A673 (cell line): ENCODE results near the gene SAMD4B. TPM values are rescaled to one million over a fixed set of nuclear protein-coding genes. Genes with fewer than 3 reads are reported as not detected.

Source experiments
- BruUV-seq: library from RNA; stranded (reverse); fragments of 400-500 nt; replicated peaks from 2 replicates; lab custom pipeline; 2021; lab: Mats Ljungman, UMichigan
- CTCF ChIA-PET: fragments of 300-600 bp; sonication (Branson Sonifier 250); formaldehyde crosslinking; loops from one replicate; lab custom pipeline; 2022; ENCODE audit warnings: antibody characterized with exemption; lab: Charles Lee
- POLR2A ChIA-PET: fragments of 300-600 bp; sonication (Branson Sonifier 250); formaldehyde crosslinking; loops from one replicate; lab custom pipeline; 2022; ENCODE audit warnings: antibody characterized with exemption; ENCODE audit not compliant: low non-redundant PET; lab: Charles Lee
- DNase-seq: peaks from one replicate; pipeline ENCODE4 v3.0.0-alpha.2; 2015; ENCODE audit warnings: low spot score
- H3K27ac ChIP-seq: fragments of 200-600 bp; sonication (generic); 2 replicates; pipeline ENCODE4 v1.5.1; 2016; ENCODE audit warnings: mixed run types, low read depth, mild to moderate bottlenecking, mixed read lengths, antibody characterized with exemption, low read length; ENCODE audit not compliant: poor library complexity, severe bottlenecking
- H3K27me3 ChIP-seq: fragments of 200-600 bp; sonication (generic); replicated peaks from 2 replicates; pipeline ENCODE4 v1.6.1; 2017; ENCODE audit warnings: mixed run types, low read depth, mild to moderate bottlenecking, mixed read lengths, antibody characterized with exemption, low read length; ENCODE audit not compliant: insufficient read depth, poor library complexity
- H3K36me3 ChIP-seq: fragments of 200-600 bp; sonication (generic); 2 replicates; pipeline ENCODE4 v1.6.1; 2016; ENCODE audit warnings: mixed run types, mild to moderate bottlenecking, mixed read lengths, antibody characterized with exemption, low read length; ENCODE audit not compliant: insufficient read depth, poor library complexity, severe bottlenecking
- H3K4me1 ChIP-seq: fragments of 200-600 bp; sonication (generic); 2 replicates; pipeline ENCODE4 v1.6.1; 2017; ENCODE audit warnings: mixed run types, mild to moderate bottlenecking, mixed read lengths, antibody characterized with exemption, low read length; ENCODE audit not compliant: insufficient read depth, poor library complexity, severe bottlenecking
- H3K4me3 ChIP-seq: fragments of 200-600 bp; sonication (generic); 2 replicates; pipeline ENCODE4 v1.5.1; 2016; ENCODE audit warnings: low read depth, mixed run types, mild to moderate bottlenecking, mixed read lengths, low read length; ENCODE audit not compliant: poor library complexity, severe bottlenecking
- H3K9me3 ChIP-seq: fragments of 200-600 bp; sonication (generic); 2 replicates; pipeline ENCODE4 v1.6.1; 2016; ENCODE audit warnings: mixed run types, low read depth, mild to moderate bottlenecking, mixed read lengths, antibody characterized with exemption, low read length; ENCODE audit not compliant: poor library complexity, severe bottlenecking
- EZH2 ChIP-seq: fragments of 200-600 bp; sonication (generic); IDR thresholded peaks from 2 replicates; pipeline ENCODE4 v1.6.1; 2017; ENCODE audit warnings: borderline replicate concordance, low read depth, mild to moderate bottlenecking, mixed read lengths, antibody characterized with exemption, low read length; ENCODE audit not compliant: poor library complexity, severe bottlenecking
- intact Hi-C: fragments of 100-400 bp; cut with micrococcal nuclease; formaldehyde crosslinking; loops from one replicate; pipeline ENCODE4 v1.10.0; 2022; ENCODE audit not compliant: unreplicated experiment
- total RNA-seq: library from RNA; stranded (reverse); gene quantifications from 2 replicates; pipeline ENCODE4 v1.2.3, GENCODE V29; 2021
- TF ChIP-seq, protein P1 (sequence below): fragments of 300-800, 200-600 bp; sonication (generic); conservative IDR thresholded peaks from 2 replicates; pipeline ENCODE4 v1.5.1; 2017; ENCODE audit warnings: low read depth, mild to moderate bottlenecking, antibody characterized with exemption, low read length, moderate library complexity, mixed read lengths

Gene SAMD4B
- total RNA-seq, 1 experiment from 2014 or later: 168 TPM

DNA sequence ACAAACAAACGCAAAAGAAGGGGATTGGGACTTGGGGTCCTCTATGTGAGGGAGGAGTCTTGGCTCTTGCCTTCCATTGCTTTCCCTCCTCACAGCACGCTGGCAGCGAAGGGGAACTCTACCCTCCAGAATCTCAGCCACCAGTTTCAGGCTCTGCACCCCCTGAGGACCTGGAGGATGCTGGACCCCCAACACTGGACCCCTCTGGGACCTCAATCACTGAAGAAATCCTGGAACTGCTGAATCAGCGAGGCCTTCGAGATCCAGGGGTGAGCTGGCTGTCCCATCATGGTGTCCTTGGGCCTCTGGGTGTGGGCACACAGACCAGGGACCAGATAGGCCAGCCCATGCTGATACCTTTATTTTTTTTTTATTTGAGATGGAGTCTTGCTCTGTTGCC lies 79.8 kb downstream of the SAMD4B start:
- TF ChIP-seq EZH2: no peak
- TF ChIP-seq, protein P1, sequence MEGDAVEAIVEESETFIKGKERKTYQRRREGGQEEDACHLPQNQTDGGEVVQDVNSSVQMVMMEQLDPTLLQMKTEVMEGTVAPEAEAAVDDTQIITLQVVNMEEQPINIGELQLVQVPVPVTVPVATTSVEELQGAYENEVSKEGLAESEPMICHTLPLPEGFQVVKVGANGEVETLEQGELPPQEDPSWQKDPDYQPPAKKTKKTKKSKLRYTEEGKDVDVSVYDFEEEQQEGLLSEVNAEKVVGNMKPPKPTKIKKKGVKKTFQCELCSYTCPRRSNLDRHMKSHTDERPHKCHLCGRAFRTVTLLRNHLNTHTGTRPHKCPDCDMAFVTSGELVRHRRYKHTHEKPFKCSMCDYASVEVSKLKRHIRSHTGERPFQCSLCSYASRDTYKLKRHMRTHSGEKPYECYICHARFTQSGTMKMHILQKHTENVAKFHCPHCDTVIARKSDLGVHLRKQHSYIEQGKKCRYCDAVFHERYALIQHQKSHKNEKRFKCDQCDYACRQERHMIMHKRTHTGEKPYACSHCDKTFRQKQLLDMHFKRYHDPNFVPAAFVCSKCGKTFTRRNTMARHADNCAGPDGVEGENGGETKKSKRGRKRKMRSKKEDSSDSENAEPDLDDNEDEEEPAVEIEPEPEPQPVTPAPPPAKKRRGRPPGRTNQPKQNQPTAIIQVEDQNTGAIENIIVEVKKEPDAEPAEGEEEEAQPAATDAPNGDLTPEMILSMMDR: no peak
- no TSS peak for BruUV-seq
- DNase-seq: no peak
- Histone ChIP-seq H3K27me3 (no peaks in the 10 kb centered on the region), H3K4me1 (no peaks in the 10 kb centered on the region), H3K4me3 (no peak overlapping the region), H3K9me3 (no peaks in the 10 kb centered on the region), H3K27ac (no peak overlapping the region), H3K36me3 (peaks cover 44% of the 10 kb centered on the region)
- ChIA-PET POLR2A (interaction anchor here (1.5 kb wide), 1 partner anchor 14 kb away, joined by 7 read pairs; the partner anchor contains the start of gene RPS16), CTCF (no interaction called here)
- intact Hi-C loops: no loop called here

DNA sequence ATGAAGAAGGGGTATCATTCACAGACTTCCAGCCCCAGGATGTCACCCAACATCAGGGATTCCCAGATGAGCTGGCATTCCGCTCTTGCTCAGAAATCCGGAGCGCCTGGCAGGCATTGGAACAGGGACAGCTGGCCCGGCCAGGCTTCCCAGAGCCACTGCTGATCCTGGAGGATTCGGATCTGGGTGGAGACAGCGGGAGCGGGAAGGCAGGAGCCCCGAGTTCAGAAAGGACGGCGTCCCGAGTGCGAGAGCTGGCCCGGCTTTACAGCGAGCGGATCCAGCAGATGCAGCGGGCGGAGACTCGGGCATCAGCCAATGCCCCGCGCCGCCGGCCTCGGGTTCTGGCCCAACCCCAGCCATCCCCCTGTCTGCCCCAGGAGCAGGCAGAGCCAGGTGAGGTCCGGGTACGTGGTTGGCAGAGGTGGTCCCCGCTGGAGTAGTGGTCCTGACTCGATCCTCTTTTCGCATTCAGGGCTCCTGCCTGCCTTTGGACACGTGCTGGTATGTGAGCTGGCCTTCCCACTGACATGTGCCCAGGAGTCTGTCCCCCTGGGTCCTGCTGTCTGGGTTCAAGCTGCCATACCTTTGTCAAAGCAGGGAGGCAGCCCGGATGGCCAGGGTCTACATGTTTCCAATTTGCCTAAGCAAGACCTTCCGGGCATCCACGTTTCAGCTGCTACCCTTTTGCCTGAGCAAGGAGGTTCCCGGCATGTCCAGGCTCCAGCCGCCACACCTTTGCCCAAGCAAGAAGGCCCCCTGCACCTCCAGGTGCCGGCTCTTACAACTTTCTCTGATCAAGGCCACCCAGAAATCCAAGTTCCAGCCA lies 81.3 kb downstream of the SAMD4B start:
- H3K4me1 ChIP-seq: peaks cover 5% of the 10 kb centered on the region
- intact Hi-C loops: no loop called here
- no peak for DNase-seq
- no TSS peak for BruUV-seq
- H3K27me3 ChIP-seq: no peaks in the 10 kb centered on the region
- CTCF ChIA-PET: no interaction called here
- POLR2A ChIA-PET: no interaction called here
- H3K27ac ChIP-seq: no peak overlapping the region
- TF ChIP-seq, protein P1: no peak
- no peak for TF ChIP-seq EZH2
- no peak overlapping the region for H3K4me3 ChIP-seq
- H3K36me3 ChIP-seq: peaks cover 33% of the 10 kb centered on the region
- H3K9me3 ChIP-seq: no peaks in the 10 kb centered on the region

DNA sequence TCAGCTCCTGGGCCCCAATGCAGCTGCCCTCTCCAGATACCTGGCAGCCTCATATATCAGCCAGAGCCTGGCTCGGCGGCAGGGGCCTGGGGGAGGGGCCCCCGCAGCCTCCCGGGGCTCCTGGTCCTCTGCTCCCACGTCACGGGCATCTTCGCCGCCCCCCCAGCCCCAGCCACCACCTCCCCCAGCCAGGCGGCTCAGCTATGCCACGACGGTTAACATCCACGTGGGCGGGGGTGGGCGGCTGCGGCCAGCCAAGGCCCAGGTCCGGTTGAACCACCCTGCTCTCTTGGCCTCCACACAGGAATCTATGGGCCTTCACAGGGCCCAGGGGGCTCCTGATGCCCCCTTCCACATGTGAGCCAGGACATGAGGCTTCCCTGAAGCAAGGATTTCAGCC lies 82.7 kb downstream of the SAMD4B start:
- DNase-seq: no peak
- H3K27ac ChIP-seq: no peak overlapping the region
- CTCF ChIA-PET: interaction anchor here (0.6 kb wide), 1 partner anchor 57 kb away, joined by 3 read pairs; no protein-coding TSS in a partner anchor
- peaks cover 24% of the 10 kb centered on the region for H3K36me3 ChIP-seq
- no peak overlapping the region for H3K4me3 ChIP-seq
- BruUV-seq: no TSS peak
- POLR2A ChIA-PET: no interaction called here
- intact Hi-C loops: no loop called here
- no peaks in the 10 kb centered on the region for H3K9me3 ChIP-seq
- H3K4me1 ChIP-seq: peaks cover 6% of the 10 kb centered on the region
- H3K27me3 ChIP-seq: no peaks in the 10 kb centered on the region
- TF ChIP-seq, protein P1: no peak
- no peak for TF ChIP-seq EZH2
